Right renal cortex interstitium (tissue), 3 donors: Measurements from ENCODE around the gene CPOX. TPM values are rescaled to one million over a fixed set of nuclear protein-coding genes. Genes with fewer than 3 reads are reported as not detected.
"Not testable (repeated sequence)": the region's sequence is repeated elsewhere in the genome, so short reads cannot be mapped to it uniquely, and the experiment has no call there.

Experiments used
- DNase-seq, 3 donors: peaks; one replicate each; pipeline ENCODE4 v3.0.0-alpha.2; 2013; ENCODE audit warnings: low read depth in 3 of 3, low spot score in 2 of 3
- polyA plus RNA-seq, 3 donors: library from polyadenylated mRNA; unstranded; fragments of 120-200 nt; gene quantifications; one replicate each; pipeline ENCODE4 v1.2.1, GENCODE V29; 2013; ENCODE audit not compliant: insufficient read length in 3 of 3

CPOX gene
- 10 to 100 TPM; 20.4 to 23.4 (median 20.9) TPM for polyA plus RNA-seq

- peak; percentile 52 to 67 (median 66) for DNase-seq
Observed at GRCh38 chr3:98593046-98593936, at the start of gene CPOX. Gene CPOX, minus strand, starts transcription at chr3:98593611. Its CDS starts 107 bp downstream, at chr3:98593504.

DNA sequence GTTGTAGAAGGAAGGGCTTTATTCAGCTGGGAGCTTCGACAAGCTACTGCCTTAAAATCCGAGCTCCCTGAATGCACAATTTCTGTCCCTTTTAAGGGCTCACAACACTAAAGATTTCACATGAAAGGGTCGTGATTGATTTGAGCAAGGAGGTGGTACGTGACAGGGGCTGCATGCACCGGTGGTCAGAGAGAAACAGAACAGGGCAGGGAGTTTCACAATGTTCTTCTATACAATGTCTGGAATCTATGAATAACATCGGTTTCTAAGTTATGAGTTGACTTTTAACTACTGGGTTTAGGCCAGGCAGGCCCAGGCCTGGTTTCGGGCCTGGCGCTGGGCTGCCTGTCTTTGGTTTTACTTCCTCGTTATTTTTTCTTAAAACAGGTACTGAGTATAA, 49.4 kb upstream of the CPOX start:
- DNase-seq, result not testable (repeated sequence)

GRCh38 chr3:98641756-98642155, 48.3 kb upstream of the CPOX start:
- DNase-seq, result not testable (repeated sequence)

DNA sequence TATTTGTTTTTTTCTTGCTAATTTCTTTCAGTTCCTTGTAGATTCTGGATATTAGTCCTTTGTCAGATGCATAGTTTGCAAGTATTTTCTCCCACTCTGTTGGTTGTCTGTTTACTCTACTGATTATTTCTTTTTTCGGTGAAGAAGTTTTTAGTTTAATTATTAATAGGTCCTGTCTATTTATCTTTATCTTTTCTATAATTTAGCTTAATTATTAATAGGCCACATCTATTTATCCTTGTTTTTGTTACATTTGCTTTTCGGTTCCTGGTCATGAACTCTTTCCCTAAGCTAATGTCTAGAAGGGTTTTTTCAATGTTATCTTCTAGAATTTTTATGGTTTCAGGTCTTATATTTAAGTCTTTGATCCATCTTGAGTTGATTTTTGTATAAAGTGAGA, 45.1 kb upstream of the CPOX start:
- not testable (repeated sequence) for DNase-seq

DNA sequence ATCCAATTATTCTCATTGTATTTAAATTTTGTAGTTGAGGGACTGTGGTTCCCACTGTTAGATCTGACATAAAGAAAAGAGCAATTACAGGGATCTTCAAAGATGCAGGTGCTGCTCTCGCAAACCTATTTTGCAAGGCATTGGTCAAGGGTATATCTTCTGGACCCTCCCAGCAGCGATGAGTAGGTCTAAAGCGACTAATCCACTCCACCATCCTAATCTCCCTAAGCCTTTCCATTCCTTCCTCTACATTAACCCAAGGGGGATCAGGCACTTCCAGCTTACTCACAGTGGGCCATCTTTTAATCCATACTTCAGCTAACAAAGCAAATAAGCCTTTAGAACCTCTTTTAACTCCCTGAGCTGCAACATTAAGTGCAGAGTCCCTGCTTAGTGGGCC, 37.0 kb upstream of the CPOX start:
- no peak for DNase-seq

GRCh38 chr3:98628317-98628716, 34.9 kb upstream of the CPOX start:
- no peak for DNase-seq

GRCh38 chr3:98626151-98626550, 32.7 kb upstream of the CPOX start:
- DNase-seq, result no peak

DNA sequence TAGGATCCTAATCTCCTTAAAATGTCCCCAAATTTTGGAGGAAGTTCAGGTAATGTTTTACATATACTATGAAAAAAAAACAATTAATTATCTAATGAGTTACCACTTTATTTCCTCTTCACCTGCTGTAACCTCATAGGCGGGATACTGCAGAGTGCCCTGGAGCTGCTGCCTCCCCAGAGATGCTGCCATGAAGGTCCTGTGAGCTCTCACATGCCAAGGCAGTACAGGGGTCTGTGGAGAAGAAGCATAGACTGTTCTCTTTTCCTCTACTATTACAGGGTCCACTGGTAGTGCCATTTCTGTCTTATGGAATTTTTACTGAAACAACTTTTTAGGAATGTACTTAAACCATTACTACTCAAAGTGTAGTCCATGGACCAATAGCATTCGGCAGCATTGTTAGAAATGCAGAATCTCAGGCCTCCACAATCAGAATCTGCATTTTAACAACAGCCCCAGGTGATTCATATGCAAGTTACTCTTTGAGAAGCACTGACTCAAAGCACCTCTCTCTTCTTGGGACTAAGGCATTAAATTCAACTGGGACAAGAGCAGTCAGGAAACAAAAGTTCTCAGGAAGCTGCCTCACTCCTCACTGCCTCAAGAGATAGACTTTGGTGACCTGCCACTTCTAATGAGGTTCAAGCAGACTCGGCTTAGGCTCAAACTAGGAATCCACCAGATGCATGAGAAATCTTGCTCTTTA, 30.3 kb upstream of the CPOX start:
- no peak for DNase-seq

DNA sequence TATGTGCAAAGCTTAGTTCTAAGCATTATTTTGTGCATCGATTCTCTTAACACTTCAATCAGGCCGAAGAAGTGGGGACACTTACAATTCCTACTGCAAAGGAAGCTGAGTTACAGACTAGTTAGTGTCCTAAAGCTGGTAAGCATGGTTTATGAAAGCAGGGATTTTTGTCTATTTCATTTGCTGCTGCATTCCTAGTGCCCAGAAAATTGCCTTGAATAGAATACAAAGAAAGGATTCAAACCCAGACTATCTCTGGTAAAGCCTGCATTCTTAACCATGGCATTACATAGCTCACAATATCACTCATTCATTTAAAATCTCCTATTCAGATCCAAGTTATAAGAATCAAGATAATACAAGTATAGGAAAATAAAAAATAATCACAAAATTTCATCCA, 24.4 kb upstream of the CPOX start:
- no peak for DNase-seq

DNA sequence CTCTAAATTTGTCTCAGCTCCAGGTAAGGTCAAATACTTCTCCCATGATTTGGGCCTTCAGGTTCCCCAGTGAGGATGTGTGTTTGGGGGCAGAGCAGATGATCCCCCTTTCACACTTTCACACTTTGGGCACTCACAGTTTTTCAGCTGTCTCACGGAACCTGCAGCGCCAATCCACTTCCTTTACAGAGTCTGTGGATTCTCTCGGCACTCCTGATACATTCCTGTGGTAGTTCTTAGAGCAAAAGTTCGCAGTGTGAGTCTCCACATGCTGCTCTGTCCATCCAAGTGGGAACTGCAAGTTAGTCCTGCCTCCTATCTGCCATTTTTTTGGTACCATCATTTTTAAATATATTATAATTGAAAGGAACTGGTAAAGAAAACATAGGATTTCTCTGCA, 20.2 kb upstream of the CPOX start:
- DNase-seq, result no peak

DNA sequence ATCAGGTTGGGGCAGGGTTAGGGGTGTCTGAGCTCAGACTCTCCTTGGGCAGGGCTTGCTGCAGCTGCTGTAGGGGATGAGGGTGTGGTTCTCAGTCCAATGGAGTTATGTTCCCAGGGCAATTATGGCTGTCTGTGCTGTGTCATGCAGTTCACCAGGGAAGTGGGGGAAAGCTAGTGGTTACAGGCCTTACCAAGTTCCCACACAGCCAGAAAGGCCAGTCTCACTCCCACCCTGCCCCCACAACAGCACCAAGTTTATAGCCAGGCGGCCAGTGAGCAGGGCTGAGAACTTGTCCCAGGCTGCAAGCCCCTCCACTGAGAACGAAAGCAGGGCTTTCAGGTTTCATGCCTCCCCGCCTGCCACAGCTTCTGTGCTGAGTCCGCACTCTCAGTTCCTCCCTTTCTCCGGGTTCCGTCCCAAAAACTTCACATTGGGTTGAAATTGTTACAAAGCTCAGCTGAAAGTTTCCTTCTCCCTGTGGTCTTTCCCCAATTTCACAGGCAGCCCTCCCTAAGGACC, 19.6 kb upstream of the CPOX start:
- no peak for DNase-seq

DNA sequence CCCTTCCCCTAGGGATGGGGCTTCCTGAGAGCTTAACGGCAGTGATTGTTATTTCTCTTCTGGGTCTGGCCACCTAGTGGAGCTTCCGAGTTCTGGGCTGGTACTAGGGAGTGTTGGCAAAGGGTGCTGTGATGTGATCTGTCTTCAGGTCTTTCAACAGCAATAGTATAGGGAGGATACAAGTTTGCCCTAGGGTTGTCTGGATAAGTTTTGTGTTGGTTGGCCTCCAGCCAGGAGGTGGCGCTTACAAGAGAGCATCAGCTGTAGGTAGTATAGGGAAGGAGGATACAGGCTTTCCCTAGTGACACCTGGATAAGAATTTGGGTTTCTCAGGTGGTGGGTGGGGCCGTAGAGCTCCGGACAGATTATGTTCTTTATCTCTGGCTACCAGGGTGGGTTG, 19.2 kb upstream of the CPOX start:
- no peak for DNase-seq

GRCh38 chr3:98608029-98608428, 14.6 kb upstream of the CPOX start:
- DNase-seq, result no peak

DNA sequence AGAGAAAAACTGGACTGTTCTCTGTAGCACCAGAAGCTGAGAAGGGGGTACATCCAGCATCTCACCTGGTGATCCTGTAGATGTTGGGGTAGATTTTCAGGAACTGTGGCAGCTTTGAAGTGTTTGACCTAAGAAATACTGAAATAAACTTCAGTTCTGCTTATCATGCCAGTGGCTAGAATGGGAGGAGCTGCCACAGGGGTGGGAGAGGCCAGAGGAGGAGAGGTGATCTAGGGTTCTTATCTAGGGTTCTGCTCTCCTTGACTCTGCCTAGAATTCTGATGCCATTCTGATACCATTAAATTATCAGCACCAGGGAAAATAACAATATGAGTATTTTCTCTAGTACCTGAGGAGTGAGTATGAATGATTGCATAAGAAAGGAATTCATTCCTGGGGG, 10.2 kb upstream of the CPOX start:
- no peak for DNase-seq

DNA sequence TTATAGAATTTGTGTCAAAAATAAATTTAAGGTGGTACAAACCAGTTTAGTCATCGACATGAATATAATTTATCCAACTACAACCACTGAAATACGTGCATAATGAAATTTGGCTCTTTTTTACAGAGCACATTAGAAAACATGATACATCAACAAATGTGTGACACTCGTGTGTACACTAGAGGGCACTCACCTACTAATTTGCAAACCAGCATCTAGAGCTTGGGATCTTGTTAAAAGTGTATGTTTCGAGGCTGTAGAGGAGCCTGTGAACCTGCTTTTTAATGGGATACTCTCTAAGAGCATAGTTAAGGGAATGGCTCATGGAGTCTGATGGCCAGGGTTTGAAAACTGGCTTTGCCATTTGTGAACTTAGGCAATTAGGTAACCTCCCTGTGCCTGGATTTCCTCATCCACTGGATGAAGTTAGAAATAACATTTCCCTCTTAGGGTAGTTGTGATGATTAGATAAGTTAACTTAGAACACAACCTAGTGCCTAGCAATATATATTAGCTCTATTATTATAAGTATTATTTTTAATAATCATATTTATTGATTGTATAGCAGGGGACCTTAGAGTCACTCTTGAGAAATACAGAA, 8.8 kb upstream of the CPOX start:
- peak; percentile 29 to 42 (median 38) for DNase-seq

GRCh38 chr3:98601180-98601579, 7.8 kb upstream of the CPOX start:
- DNase-seq, result no peak

DNA sequence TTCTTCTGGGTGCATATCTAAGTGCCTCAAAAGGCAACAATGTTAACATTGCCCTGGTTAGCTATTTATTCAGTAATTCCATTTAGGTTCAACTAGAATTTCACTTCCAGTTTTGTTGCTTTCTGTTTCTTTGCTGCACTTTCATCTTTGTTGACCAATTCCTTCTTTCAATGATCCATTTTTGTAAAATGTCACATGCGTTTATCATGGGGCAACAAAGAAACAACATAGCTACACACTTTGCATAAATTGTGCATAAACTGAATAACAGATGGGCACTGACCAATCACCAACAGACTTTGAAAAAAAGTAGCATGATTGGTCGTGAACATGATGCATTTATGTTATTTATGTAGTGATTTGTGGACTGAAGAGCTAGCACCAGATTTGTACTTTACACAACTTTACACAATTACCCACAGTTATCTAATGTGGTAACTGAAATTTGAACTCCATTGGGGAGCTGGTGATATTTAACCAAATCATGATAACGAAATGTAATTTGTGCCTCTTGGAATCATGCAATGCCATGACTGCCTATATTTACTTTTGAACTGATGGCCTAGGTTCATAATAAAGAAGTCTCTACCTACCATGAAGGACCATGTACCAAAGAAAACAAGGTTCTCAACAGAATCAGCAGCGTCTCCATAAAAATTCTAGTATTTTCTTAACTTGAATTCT, 7.1 kb upstream of the CPOX start:
- no peak for DNase-seq

DNA sequence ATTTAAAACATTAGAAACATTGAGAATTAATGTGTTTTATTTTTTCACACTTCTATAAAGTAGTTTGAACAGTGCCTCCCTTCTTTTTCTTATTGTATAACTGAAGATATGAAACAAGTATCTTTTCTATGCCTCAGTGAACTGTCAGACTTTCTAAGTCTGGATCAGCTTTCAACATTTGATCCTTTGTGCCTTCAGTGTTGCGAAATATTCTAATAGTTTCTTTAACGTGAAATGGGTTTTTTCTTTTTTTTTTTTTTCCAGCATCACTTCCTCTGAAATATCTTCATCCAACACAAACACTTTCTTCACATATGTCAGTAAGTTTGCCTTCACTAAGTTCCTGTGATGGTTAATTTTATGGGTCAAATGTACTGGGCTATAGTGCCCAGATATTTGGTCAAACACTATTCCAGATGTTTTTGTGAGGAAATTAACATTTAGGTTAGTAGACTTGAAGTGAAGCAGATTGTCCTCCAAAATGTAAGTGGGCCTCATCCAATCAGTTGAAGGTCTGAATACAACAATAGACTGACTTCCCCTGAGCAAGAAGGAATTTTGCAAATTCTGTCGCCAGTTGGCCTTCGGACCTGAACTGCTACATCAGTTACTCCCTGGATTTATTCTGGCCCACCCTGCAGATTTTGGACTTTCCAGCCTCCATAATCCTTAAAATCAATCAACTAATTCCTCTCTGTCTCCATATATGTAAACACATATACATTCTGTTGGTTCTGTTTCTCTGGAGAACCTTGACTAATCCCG, 6.4 kb upstream of the CPOX start:
- no peak for DNase-seq

- no peak for DNase-seq
Observed at GRCh38 chr3:98598492-98598891, 5.1 kb upstream of the CPOX start.
